Glomerular visceral epithelial cell (primary cell): ENCODE measurements around the gene PUM1.
"Not testable (repeated sequence)": the region's sequence is repeated elsewhere in the genome, so short reads cannot be mapped to it uniquely, and the experiment has no call there.

ENCODE experiments used
- DNase-seq: peaks from one replicate; pipeline ENCODE4 v3.0.0-alpha.2; 2016; ENCODE audit errors: extremely low spot score

Gene PUM1

GRCh38 chr1:31065310-31066217, at the start of gene PUM1:
TSS of gene PUM1 (minus strand) at chr1:31065717. CDS start at chr1:31059566, 6,151 bp downstream.
- DNase-seq = peak; percentile 99

GRCh38 chr1:31112266-31112935, 46.9 kb upstream of the PUM1 start:
- no peak for DNase-seq

- DNase-seq = peak; percentile 15
Measured at GRCh38 chr1:31111290-31111951, 45.9 kb upstream of the PUM1 start.

- DNase-seq = no peak
Measured at GRCh38 chr1:31110846-31111245, 45.3 kb upstream of the PUM1 start.

- no peak for DNase-seq
Measured at GRCh38 chr1:31108861-31109260, 43.3 kb upstream of the PUM1 start.

- no peak for DNase-seq
Measured at GRCh38 chr1:31105646-31106045, 40.1 kb upstream of the PUM1 start.

GRCh38 chr1:31102501-31102950, 37.0 kb upstream of the PUM1 start:
- DNase-seq = peak; percentile 25

- DNase-seq = peak; percentile 39
Measured at GRCh38 chr1:31101147-31101502, 35.6 kb upstream of the PUM1 start.

GRCh38 chr1:31099293-31100032, 33.9 kb upstream of the PUM1 start:
- DNase-seq = peak; percentile 49

- no peak for DNase-seq
Measured at GRCh38 chr1:31095985-31096384, 30.5 kb upstream of the PUM1 start.

- no peak for DNase-seq
Measured at GRCh38 chr1:31095298-31095981, 29.9 kb upstream of the PUM1 start.

- DNase-seq = not testable (repeated sequence)
Measured at GRCh38 chr1:31088081-31088480, 22.6 kb upstream of the PUM1 start.

- no peak for DNase-seq
Measured at GRCh38 chr1:31084782-31085569, 19.5 kb upstream of the PUM1 start.

GRCh38 chr1:31082385-31082784, 16.9 kb upstream of the PUM1 start:
- no peak for DNase-seq

GRCh38 chr1:31073044-31073443, 7.5 kb upstream of the PUM1 start:
- DNase-seq = no peak

GRCh38 chr1:31072304-31072746, 6.8 kb upstream of the PUM1 start:
- no peak for DNase-seq

- no peak for DNase-seq
Measured at GRCh38 chr1:31069392-31069791, 3.9 kb upstream of the PUM1 start.

- DNase-seq = peak; percentile 33
Measured at GRCh38 chr1:31064718-31065309, 703 bp downstream of the PUM1 start.

GRCh38 chr1:31064111-31064717, 1.3 kb downstream of the PUM1 start:
- no peak for DNase-seq
